ENCODE results near the gene IL18RAP.

The IL18RAP gene, protein sequence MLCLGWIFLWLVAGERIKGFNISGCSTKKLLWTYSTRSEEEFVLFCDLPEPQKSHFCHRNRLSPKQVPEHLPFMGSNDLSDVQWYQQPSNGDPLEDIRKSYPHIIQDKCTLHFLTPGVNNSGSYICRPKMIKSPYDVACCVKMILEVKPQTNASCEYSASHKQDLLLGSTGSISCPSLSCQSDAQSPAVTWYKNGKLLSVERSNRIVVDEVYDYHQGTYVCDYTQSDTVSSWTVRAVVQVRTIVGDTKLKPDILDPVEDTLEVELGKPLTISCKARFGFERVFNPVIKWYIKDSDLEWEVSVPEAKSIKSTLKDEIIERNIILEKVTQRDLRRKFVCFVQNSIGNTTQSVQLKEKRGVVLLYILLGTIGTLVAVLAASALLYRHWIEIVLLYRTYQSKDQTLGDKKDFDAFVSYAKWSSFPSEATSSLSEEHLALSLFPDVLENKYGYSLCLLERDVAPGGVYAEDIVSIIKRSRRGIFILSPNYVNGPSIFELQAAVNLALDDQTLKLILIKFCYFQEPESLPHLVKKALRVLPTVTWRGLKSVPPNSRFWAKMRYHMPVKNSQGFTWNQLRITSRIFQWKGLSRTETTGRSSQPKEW

DNA sequence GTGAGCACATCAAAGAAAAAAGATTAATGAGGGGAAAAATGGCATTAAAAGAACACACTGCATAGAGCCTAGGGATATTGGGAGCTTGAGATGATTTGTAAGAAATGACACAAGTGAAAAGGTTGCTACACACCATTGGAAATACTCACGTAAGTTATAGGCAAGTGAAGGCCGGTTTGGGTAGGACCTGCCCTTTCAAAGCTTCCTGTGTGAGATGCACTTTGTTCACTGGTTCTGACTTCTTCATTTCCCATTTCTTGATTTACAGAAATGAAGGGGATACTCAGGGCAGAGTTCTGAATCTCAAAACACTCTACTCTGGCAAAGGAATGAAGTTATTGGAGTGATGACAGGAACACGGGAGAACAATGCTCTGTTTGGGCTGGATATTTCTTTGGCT, at the start of gene IL18RAP:
IL18RAP (plus strand) TSS at position 251 of the 400 bp plus-strand sequence; CDS start at position 369, 118 bp downstream.
- no peak for DNase-seq (ENCODE audit: low read depth)

DNA sequence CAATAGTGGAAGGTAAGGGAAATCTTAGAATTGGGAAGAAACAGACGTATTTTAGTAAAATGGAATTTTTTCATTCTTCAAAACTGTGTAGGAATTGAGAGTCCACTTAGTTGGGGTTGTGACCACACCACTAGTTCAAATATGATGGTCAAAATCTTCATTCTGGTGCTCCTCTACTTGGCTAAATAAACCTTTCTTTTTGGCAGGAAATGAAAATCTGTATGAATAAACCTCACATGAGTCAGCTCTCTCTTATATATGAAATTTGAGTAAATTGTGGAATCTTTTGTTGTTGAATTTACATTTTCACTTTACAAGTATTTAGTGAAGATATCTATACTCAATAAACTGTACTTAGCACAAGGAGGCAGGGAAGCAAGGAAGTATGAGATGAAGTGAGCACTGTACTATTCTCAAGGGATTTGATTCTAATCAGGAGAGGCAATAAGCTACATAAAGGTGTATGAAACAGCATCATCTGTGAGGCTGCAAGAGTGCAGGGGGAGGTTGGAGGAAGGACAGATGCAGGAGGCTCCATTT, 46.8 kb upstream of the IL18RAP start:
- no peak for DNase-seq (ENCODE audit: low read depth)

DNA sequence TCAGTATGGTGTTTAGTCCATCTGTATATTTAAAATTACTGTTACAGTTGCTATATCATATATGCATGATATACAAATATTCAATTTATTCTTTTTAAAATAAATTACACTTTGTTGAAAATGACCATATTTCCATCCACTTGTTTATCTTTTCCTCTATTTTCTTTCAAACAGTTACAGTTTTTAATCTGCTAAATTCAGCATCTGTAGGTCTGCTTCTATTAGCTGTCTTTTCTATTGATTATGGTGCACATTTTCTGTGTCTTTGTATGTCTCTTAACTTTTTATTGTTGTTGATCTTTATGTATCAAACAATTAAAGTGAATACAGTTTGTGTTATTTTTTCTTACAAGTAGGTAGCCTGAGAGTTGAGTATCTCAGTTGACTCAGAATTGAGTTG, 39.2 kb upstream of the IL18RAP start:
- DNase-seq (ENCODE audit: low read depth) = no peak

DNA sequence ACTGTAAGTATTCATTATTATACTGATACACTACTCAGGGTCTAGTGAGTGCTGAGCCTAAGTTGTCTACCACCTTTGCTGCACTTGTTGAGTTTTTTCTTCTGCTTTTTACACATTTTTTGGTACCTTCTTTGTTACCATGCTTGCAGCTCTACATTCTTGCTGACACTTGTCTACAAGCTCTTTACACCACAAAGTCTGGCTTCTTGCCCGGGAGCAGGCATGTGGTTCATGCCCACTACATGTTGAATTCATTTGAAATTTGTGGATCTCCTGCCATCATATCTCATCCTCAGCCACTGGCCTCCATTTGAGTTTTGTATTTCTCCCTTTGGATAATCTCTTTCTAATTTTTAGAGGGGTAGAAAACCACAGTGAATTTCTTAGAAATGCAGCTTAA, 37.4 kb upstream of the IL18RAP start:
- DNase-seq (ENCODE audit: low read depth) = no peak

DNA sequence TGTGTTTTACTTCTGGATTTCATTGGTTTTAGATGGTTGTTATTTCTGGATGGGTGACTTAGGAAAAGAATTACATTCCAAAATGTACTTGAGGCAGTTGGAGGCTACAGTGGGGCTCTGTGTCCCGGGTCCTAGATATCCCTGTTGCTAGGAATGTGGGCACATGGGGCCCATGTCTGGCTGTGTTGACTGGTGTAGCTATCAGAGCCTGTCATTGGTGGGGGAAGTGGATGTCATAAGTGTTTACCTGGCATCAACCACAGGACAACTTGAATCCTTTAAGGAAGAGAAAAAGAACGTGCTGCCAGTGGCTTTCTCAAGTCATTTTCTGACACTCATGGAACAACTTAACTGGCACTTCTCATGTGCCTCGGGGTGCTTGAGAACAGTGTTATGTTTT, 37.0 kb upstream of the IL18RAP start:
- no peak for DNase-seq (ENCODE audit: low read depth)

DNA sequence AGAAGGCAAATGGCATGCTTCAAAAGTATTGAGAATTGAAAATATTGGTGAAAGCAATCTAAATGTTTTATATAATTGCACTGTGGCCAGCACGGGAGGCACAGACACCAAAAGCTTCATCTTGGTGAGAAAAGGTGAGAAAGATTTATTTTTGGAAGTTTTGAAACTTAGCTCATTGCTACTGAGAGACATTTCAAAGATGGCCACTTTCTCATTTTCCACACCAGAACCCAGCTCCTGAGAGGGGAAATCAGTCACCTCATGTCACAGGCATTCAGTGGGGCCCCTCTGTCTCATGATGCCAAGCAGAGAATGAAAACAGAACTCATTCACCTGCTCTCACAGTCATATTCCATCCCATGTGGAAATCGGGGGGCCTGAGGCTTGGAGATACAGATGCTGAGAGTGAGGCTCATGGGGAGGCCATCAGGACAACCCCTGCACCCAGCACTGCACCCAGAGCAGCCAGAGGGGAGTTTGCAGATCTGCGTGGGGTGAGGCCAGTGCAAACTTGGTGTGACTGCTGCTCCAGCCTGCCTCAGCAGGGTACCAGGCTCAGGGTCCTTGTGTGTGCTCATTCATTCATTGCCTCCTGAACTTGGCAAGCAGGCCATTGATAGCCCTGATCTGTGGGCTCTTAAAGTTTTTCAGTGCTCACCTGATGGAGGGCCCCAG, 36.0 kb upstream of the IL18RAP start:
- DNase-seq (ENCODE audit: low read depth) = no peak

DNA sequence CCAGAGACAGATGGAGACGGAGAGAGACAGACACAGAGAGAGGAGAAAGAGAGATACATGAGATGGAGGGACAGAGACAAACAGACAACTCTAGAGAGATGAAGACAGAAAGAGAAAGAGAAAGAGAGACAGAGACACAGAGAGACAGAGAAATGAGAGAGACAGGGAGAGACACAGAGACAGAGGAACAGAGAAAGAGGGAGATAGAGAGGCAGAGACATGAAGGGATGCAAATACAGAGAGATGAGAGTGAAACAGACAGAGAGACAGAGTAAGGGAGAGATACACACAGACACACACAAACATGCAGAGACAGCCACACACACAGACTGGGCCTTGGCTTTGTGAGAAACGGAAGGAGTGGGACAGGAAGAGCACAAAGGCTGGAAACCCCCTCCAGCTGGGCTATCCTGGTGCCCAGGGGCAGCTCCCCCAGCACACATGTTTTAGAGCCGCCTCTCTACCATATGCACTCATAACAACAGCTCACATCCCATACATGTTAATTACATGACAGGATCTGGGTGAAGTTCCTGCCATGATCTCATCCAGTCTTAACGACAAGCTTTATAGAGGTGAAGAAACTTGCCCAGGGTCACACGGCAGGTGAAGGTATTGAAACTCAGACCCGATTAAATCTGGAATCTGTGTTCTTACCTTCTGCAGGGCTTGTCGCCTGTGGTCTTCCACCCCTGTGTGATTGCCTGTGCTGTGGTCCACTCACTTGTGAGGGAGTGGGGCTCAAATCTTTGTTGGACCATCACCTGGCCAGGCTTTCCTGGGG, 35.0 kb upstream of the IL18RAP start:
- no peak for DNase-seq (ENCODE audit: low read depth)

DNA sequence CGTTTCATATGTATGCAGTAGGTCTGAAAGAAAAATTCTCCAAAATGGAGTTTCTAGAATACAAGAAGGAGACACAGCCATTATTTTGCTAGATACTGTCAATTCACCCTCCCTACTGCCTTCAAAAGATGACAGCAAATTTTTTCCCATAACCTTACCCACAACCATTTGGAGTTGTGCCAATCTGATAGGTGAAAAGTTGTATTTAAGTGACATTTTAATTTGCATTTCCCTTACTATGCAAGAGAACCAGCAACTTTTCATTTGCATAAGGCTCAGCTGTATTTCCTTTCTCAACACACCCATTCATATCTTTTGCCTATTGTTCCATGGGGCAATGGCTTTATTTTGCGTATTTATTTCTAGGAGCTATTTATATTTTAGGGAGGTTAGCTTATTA, 31.4 kb upstream of the IL18RAP start:
- DNase-seq (ENCODE audit: low read depth) = no peak

DNA sequence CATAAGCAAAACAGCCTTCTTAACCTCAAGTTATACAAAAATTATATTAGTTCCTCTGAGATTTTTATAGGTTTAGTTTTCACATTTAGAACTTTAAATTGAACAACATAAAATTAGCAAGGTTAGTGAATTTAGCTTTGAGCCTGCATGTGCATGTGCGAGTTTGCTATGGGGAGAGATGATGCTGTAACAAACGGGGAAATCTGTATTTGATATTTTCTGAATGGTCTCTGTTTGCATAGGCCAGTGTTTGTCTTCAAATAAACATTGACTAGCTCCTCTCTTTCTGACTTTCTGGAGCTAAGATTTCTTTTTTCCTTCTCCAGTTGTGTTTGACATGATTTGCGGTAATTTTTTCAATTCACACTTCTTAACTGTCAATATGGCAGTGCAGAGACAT, 30.9 kb upstream of the IL18RAP start:
- no peak for DNase-seq (ENCODE audit: low read depth)

DNA sequence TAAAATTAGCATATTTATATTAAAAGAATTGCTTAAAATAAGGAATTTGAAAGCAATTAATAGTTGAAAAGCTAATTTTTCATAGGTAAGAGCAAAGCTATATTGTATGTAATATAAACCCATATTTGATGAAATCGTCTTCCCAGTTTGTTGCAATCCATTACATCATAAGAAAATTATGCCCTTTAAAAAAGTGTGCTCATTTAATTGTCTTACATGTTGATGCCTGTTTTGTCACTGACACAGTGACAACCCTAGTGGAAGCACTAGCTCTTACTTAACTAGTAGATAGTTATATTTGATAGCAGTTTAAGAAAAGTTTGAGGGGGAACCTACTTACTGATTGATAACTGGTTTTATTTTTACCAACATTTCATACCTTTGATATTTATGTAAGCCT, 30.0 kb upstream of the IL18RAP start:
- no peak for DNase-seq (ENCODE audit: low read depth)

DNA sequence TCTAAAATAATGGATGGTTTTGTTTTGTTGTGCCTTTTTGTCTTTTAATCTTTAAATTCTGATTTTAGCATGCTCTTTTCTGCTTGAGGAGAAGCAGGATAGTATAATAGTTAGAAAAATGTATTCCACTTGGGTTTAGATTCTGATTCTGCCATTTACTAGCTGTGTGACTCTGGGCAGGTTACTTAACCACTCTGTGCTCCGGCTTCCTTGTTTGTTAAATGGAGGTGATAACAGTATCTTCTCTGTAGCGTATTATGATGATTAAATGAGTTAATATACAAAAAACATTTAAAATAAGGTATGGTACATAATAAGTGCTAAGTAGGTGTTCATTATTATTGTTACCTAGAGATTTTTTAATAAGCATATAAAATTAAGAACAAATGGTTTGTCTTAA, 26.9 kb upstream of the IL18RAP start:
- DNase-seq (ENCODE audit: low read depth) = no peak

DNA sequence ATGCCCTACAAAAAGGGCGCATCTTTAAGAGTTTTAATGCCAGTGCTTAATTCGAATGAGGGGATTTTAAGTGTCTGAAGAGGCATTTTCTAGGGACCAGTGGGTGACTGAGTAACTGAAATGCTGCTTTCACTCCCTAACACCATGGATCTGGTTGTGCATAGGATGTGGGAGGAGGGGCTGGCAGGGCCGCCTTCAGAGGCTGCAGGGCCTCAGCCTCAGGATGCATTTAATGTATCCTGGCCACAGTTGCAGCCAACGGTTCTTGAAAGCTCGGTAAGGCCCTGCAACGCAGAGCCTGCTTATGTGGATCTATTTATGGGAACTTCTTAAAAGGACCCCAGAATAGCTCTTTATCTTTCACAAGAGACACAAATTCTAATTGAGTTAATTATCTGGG, 25.8 kb upstream of the IL18RAP start:
- DNase-seq (ENCODE audit: low read depth) = no peak

DNA sequence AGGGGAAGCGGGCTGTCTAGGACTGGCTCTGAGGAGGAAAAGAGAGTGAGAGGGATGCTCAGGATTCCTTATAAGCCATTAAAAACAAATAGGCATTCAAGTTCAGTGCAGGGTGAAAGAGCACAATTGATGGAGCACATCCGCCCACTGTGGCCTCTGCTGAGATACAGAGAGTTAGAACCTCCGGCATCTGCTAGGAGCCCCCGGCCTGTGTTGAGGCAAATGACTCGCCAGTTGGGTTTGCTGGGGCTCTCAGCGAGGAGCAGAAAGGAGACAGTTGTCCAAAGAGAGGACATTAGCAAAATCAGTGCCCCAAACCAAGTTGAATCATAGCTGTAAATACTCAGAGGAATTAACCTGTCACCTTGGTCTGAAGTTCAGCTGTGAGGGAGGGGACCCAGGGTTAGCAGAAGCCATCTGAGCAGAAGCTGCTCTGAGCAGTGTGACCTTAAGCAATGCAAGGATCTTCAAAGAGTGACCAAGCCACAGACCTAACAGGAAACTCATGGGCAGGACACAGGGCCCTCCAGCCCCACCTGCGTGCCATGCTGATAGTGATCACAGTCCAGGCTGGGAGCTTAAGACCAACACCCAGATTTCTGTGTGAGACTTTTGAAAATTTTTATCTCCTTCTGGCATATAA, 23.3 kb upstream of the IL18RAP start:
- DNase-seq (ENCODE audit: low read depth) = no peak

DNA sequence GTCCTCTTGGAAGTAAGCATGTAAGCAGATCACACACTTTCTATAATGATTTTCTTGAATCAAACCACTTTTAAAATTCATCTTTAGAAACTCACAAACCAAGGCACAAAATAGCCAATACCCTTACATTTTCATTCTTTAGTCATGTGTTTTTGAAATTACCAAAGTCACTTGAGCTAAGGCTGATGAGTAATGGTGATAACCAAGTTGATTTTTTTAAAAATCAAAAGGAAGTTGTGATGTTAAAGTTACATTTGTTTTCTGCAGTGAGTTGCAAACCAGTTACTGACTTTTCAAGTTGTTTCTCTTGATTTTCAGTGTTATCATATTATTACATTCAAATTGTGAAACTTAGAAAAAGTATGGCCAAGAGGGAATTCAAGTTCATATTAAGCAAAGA, 21.5 kb upstream of the IL18RAP start:
- no peak for DNase-seq (ENCODE audit: low read depth)

DNA sequence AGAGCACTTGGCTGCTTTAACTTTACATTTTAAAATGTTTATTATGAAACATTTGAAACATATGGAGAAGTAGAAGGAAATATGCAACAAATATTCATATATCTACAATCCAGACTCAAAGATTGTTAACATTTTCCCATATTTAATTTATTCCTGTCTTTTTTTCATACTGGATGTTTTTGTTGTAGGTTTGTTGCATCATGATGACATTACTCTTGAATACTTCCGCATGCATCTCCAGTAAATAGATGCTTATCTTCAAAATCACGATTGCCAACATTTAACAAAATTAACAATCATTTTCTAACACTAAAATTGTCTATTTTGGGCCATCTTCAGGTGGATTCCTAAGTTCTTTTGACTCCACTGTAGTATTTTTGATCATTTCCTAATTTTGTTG, 21.1 kb upstream of the IL18RAP start:
- no peak for DNase-seq (ENCODE audit: low read depth)

DNA sequence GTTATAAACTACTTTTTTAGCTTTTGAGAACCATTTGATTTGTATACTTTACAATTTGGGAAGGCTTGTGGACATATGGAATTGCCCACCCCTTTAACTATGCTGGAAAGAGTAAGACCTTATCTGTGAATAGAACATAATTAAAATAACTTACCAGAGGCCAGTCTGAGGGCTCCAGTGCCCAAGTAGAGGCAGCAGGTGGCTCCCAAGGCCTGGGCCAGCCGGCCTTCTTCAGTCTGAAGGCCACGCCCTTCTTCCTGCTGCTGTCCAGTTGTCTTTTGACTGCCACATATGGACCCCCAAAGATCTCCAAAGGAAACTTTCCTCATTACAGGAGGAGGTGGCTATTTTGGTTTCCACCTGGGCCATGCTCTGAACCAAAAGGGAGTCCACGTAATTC, 12.0 kb upstream of the IL18RAP start:
- no peak for DNase-seq (ENCODE audit: low read depth)

DNA sequence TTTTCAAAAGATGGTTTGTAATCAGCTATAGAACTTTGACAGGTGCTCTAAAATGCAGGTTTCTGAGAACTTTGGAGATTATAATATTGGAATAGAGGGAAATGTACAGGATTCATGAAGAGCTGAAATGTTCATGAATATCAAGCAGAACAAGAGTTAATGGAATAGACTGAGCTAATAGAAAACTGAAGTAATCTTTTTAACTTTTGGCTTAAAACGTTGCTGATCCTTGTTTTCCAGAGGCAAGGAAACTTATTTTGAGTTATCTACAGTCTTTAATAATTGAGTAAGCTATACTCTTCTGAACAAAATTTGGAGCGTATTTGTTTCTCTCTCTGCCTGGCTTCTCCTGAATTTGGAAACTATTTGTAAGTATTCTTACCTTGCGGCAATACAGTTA, 10.8 kb upstream of the IL18RAP start:
- no peak for DNase-seq (ENCODE audit: low read depth)

DNA sequence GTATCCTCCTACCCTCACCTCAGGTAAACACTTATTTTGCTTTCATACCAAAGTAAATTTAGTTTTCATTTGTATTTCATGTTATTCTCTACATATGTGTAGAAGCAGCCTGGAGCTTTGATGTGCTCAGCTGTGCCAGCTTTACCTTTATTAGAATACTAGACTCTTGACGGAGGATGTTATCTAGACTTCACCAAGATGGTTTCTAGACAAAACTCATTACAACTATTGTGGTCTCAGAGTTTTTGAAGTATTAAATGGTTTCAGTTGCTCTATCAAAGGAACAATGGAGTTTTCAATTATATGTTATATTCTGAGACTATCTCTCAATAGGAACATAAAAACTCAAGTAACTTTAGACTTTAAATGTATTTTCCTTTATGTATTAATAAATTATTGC, 5.0 kb upstream of the IL18RAP start:
- DNase-seq (ENCODE audit: low read depth) = no peak

DNA sequence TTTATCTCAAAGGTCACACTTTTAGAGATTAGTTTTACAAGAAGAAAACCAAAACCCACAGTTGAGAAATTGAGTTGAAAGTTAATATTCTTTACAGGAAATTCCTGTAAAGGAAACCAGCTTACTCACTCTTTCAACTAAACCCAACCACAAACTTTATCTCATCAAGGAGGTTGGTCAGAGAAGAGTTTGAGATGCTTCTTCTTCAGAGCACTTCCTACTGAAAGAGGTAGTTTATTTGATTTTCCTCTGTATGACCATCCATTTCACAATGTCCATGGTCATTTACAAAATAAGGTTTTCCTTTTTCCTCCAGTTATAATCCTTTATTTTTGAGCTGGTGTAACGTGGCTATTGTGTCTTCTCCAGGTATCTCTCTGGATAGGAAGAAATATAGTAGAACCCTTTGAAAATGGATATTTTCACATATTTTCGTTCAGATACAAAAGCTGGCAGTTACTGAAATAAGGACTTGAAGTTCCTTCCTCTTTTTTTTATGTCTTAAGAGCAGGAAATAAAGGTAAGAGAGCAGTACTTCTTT, 4.5 kb upstream of the IL18RAP start:
- DNase-seq (ENCODE audit: low read depth) = no peak

DNA sequence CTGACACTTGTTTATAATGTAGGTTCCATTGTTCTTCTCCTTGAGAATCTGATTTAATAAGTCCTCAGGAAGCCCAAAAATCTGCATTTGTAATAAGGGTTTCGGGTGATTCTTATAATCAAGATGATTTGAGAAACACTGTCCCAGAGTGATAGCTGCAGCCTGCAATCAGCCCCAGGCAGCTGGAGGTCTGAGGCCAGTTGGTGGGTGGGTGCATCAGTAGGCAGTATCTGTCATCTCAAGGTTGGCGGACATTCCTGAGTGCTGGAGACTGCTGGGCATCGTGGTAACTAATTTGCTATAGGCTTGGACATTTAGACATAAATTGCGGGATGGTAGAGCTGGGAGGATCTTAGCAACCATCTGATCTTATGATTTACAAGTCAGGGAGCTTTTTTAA, 2.7 kb upstream of the IL18RAP start:
- no peak for DNase-seq (ENCODE audit: low read depth)
